Tibial artery (tissue), 4 donors: ENCODE data around the gene AKAP6.

Source experiments
- DNase-seq, 2 donors: peaks; one replicate each; pipeline ENCODE4 v3.0.0-alpha.2; 2019
- H3K27ac ChIP-seq, 2 donors: fragments of 200-600 bp; sonication (generic) in 1 of 2; 1 replicate in 1 of 2; 2 replicates in 1 of 2; pipeline ENCODE4 v1.5.1; 2018 to 2019; ENCODE audit warnings: mild to moderate bottlenecking in 1 of 2
- H3K27me3 ChIP-seq, 2 donors: fragments of 200-600 bp; sonication (generic) in 1 of 2; one replicate each; pipeline versions ENCODE4 v1.5.1 to v1.6.0; 2016 to 2019
- H3K36me3 ChIP-seq, 3 donors: fragments of 200-600 bp; sonication (generic) in 2 of 3; one replicate each; pipeline ENCODE4 v1.5.1; 2016 to 2019; ENCODE audit warnings: mild to moderate bottlenecking in 2 of 3
- H3K4me1 ChIP-seq, 4 donors: fragments of 200-600 bp; sonication (generic) in 2 of 4; 1 replicate in 3 of 4; 2 replicates in 1 of 4; pipeline ENCODE4 v1.5.1; 2016 to 2019
- H3K4me3 ChIP-seq, 2 donors: fragments of 200-600 bp; sonication (generic) in 1 of 2; 1 replicate in 1 of 2; 2 replicates in 1 of 2; pipeline ENCODE4 v1.5.1; 2018 to 2019; ENCODE audit warnings: mild to moderate bottlenecking in 2 of 2
- H3K9me3 ChIP-seq, 3 donors: fragments of 200-600 bp; sonication (generic) in 1 of 3; one replicate each; pipeline ENCODE4 v1.5.1; 2016 to 2019
- CTCF ChIP-seq, 2 experiments: fragments of 200-600 bp in 1 of 2; fragments of 450-650 bp in 1 of 2; IDR thresholded peaks; one replicate each; pipeline ENCODE4 v1.5.1; 2017 to 2019; ENCODE audit warnings: antibody characterized with exemption in 2 of 2, mild to moderate bottlenecking in 1 of 2, moderate library complexity in 1 of 2
- intact Hi-C: fragments of 100-400 bp; cut with DNase I; formaldehyde crosslinking; loops from one replicate; pipeline ENCODE4 v1.15.0; 2023; ENCODE audit warnings: low total_unique reads

Gene AKAP6

GRCh38 chr14:32407130-32407529, 78.0 kb downstream of the AKAP6 start:
- intact Hi-C loops: no loop called here
- Histone ChIP-seq H3K4me3 (no peak overlapping the region), H3K4me1 (no peaks in the 10 kb centered on the region), H3K36me3 (no peaks in the 10 kb centered on the region), H3K9me3 (no peaks in the 10 kb centered on the region), H3K27me3 (no peaks in the 10 kb centered on the region), H3K27ac (no peak overlapping the region)
- TF ChIP-seq CTCF (IDR thresholded peaks at IDR 0.05): no peak
- no peak for DNase-seq

GRCh38 chr14:32408018-32408417, 78.9 kb downstream of the AKAP6 start:
- Histone ChIP-seq H3K36me3 (no peaks in the 10 kb centered on the region), H3K27me3 (no peaks in the 10 kb centered on the region), H3K4me3 (no peak overlapping the region), H3K4me1 (no peaks in the 10 kb centered on the region), H3K9me3 (no peaks in the 10 kb centered on the region), H3K27ac (no peak overlapping the region)
- no peak for TF ChIP-seq CTCF (IDR thresholded peaks at IDR 0.05)
- intact Hi-C loops: no loop called here
- DNase-seq: peak in 1 of 2 donors; percentile 28

GRCh38 chr14:32412103-32412502, 83.0 kb downstream of the AKAP6 start:
- Histone ChIP-seq H3K36me3 (no peaks in the 10 kb centered on the region), H3K27ac (no peak overlapping the region), H3K4me1 (peaks cover 0 to 13% (median 0%) of the 10 kb centered on the region in 4 donors), H3K27me3 (no peaks in the 10 kb centered on the region), H3K9me3 (no peaks in the 10 kb centered on the region), H3K4me3 (no peak overlapping the region)
- no peak for TF ChIP-seq CTCF (IDR thresholded peaks at IDR 0.05)
- DNase-seq: no peak
- intact Hi-C loops: no loop called here

- Histone ChIP-seq H3K9me3 (no peaks in the 10 kb centered on the region), H3K4me1 (peaks cover 0 to 17% (median 1%) of the 10 kb centered on the region in 4 donors), H3K36me3 (no peaks in the 10 kb centered on the region), H3K27me3 (no peaks in the 10 kb centered on the region), H3K4me3 (no peak overlapping the region), H3K27ac (no peak overlapping the region)
- intact Hi-C loops: no loop called here
- TF ChIP-seq CTCF (IDR thresholded peaks at IDR 0.05): no peak
- DNase-seq: no peak
These were observed 83.4 kb downstream of the AKAP6 start for GRCh38 chr14:32412532-32412931.

GRCh38 chr14:32413967-32414640, 85.0 kb downstream of the AKAP6 start:
- intact Hi-C loops: no loop called here
- DNase-seq: no peak
- TF ChIP-seq CTCF (IDR thresholded peaks at IDR 0.05): no peak
- Histone ChIP-seq H3K4me3 (no peak overlapping the region), H3K27ac (no peak overlapping the region), H3K4me1 (peaks cover 0 to 26% (median 8%) of the 10 kb centered on the region in 4 donors), H3K27me3 (no peaks in the 10 kb centered on the region), H3K9me3 (no peaks in the 10 kb centered on the region), H3K36me3 (no peaks in the 10 kb centered on the region)
